HG02610 (cell line): Measurements from ENCODE around the gene CCL22.
"Not testable (repeated sequence)": the region's sequence is repeated elsewhere in the genome, so short reads cannot be mapped to it uniquely, and the experiment has no call there.

Experiments used
- ATAC-seq: cut with Tn5 transposase; IDR thresholded peaks from one replicate; pipeline ENCODE4 v1.9.1; 2021; ENCODE audit warnings: mild to moderate bottlenecking, moderate library complexity; ENCODE audit not compliant: unreplicated experiment

Gene CCL22

GRCh38 chr16:57391300-57391699, 32.7 kb downstream of the CCL22 start:
- ATAC-seq = no peak

- ATAC-seq = no peak
Measured at GRCh38 chr16:57391708-57392107, 33.1 kb downstream of the CCL22 start.

GRCh38 chr16:57392694-57393093, 34.1 kb downstream of the CCL22 start:
- no peak for ATAC-seq

GRCh38 chr16:57394444-57394843, 35.9 kb downstream of the CCL22 start:
- ATAC-seq = no peak

GRCh38 chr16:57395026-57395425, 36.4 kb downstream of the CCL22 start:
- ATAC-seq = no peak

- no peak for ATAC-seq
Measured at GRCh38 chr16:57396786-57397185, 38.2 kb downstream of the CCL22 start.

- not testable (repeated sequence) for ATAC-seq
Measured at GRCh38 chr16:57397493-57397892, 38.9 kb downstream of the CCL22 start.

GRCh38 chr16:57401943-57402640, 43.5 kb downstream of the CCL22 start:
- ATAC-seq = no peak

GRCh38 chr16:57403965-57404817, 45.6 kb downstream of the CCL22 start, which contains the start of gene CCL17:
TSS of gene CCL17 (plus strand) at chr16:57404767. CDS start at chr16:57413933, 9,166 bp downstream.
- ATAC-seq = no peak

GRCh38 chr16:57405097-57405496, 46.5 kb downstream of the CCL22 start:
- no peak for ATAC-seq

- ATAC-seq = no peak
Measured at GRCh38 chr16:57406881-57407280, 48.3 kb downstream of the CCL22 start.

- no peak for ATAC-seq
Measured at GRCh38 chr16:57407521-57408353, 49.2 kb downstream of the CCL22 start.

GRCh38 chr16:57409065-57409464, 50.5 kb downstream of the CCL22 start:
- no peak for ATAC-seq

- no peak for ATAC-seq
Measured at GRCh38 chr16:57409870-57410587, 51.4 kb downstream of the CCL22 start.

- ATAC-seq = no peak
Measured at GRCh38 chr16:57411362-57411976, 52.9 kb downstream of the CCL22 start.

GRCh38 chr16:57412584-57412983, 54.0 kb downstream of the CCL22 start:
- no peak for ATAC-seq

- peak; percentile 68 for ATAC-seq
Measured at GRCh38 chr16:57413301-57413730, 54.7 kb downstream of the CCL22 start.

GRCh38 chr16:57413733-57414132, 55.1 kb downstream of the CCL22 start:
- no peak for ATAC-seq
